T-helper 22 cell (primary cell): ENCODE data around the gene PGAP6.
"Not testable (repeated sequence)": the region's sequence is repeated elsewhere in the genome, so short reads cannot be mapped to it uniquely, and the experiment has no call there.

Experiments
- DNase-seq: peaks from one replicate; pipeline ENCODE4 v3.0.0-alpha.2; 2020; ENCODE audit warnings: low read depth

Gene PGAP6

GRCh38 chr16:400061-400591, 18.3 kb upstream of the PGAP6 start:
- DNase-seq, result no peak

- no peak for DNase-seq
Measured at GRCh38 chr16:399340-400019, 17.7 kb upstream of the PGAP6 start.

GRCh38 chr16:398561-399339, 17.0 kb upstream of the PGAP6 start:
- DNase-seq, result no peak

- no peak for DNase-seq
Measured at GRCh38 chr16:397736-398332, 16.1 kb upstream of the PGAP6 start.

- no peak for DNase-seq
Measured at GRCh38 chr16:397135-397661, 15.4 kb upstream of the PGAP6 start, which contains the start of gene NME4. NME4 (plus strand) TSS chr16:397199; CDS start chr16:397223, 24 bp downstream.

- no peak for DNase-seq
Measured at GRCh38 chr16:396605-397004, 14.8 kb upstream of the PGAP6 start.

GRCh38 chr16:396199-396598, 14.4 kb upstream of the PGAP6 start:
- no peak for DNase-seq

GRCh38 chr16:392450-393030, 10.8 kb upstream of the PGAP6 start:
- no peak for DNase-seq

- peak; percentile 29 for DNase-seq
Measured at GRCh38 chr16:391885-392335, 10.1 kb upstream of the PGAP6 start.

- no peak for DNase-seq
Measured at GRCh38 chr16:389352-389751, 7.6 kb upstream of the PGAP6 start.

GRCh38 chr16:387761-388666, 6.2 kb upstream of the PGAP6 start:
- not testable (repeated sequence) for DNase-seq

- DNase-seq, result no peak
Measured at GRCh38 chr16:386641-387156, 4.9 kb upstream of the PGAP6 start.

GRCh38 chr16:383326-384051, 1.7 kb upstream of the PGAP6 start:
- DNase-seq, result peak; percentile 59

GRCh38 chr16:381012-381788, 578 bp downstream of the PGAP6 start:
- DNase-seq, result no peak

GRCh38 chr16:380762-381011, 1.1 kb downstream of the PGAP6 start:
- no peak for DNase-seq

- no peak for DNase-seq
Measured at GRCh38 chr16:379961-380761, 1.6 kb downstream of the PGAP6 start.

GRCh38 chr16:379183-379960, 2.4 kb downstream of the PGAP6 start:
- no peak for DNase-seq

- no peak for DNase-seq
Measured at GRCh38 chr16:378821-379182, 3.0 kb downstream of the PGAP6 start.
